ENCODE measurements around the gene GTF2F1.
"Not testable (repeated sequence)": the region's sequence is repeated elsewhere in the genome, so short reads cannot be mapped to it uniquely, and the experiment has no call there.

The GTF2F1 gene

GRCh38 chr19:6384381-6384780 lies 8.6 kb downstream of the GTF2F1 start:
- DNase-seq (ENCODE audit: low spot score): no peak

- no peak for DNase-seq (ENCODE audit: low spot score)
Measured at GRCh38 chr19:6383188-6383587, 9.8 kb downstream of the GTF2F1 start.

- DNase-seq (ENCODE audit: low spot score): no peak
Measured at GRCh38 chr19:6381030-6381750, 11.8 kb downstream of the GTF2F1 start.

GRCh38 chr19:6379744-6380143 lies 13.2 kb downstream of the GTF2F1 start:
- no peak for DNase-seq (ENCODE audit: low spot score)

GRCh38 chr19:6378486-6378885 lies 14.5 kb downstream of the GTF2F1 start:
- DNase-seq (ENCODE audit: low spot score): no peak

- no peak for DNase-seq (ENCODE audit: low spot score)
Measured at GRCh38 chr19:6378041-6378440, 14.9 kb downstream of the GTF2F1 start.

- no peak for DNase-seq (ENCODE audit: low spot score)
Measured at GRCh38 chr19:6376512-6377190, 16.3 kb downstream of the GTF2F1 start.

GRCh38 chr19:6375411-6376010 lies 17.5 kb downstream of the GTF2F1 start, which contains the start of gene PSPN:
TSS of gene PSPN (minus strand) at chr19:6375933. CDS start at chr19:6375849, 84 bp downstream.
- DNase-seq (ENCODE audit: low spot score): no peak

- DNase-seq (ENCODE audit: low spot score): no peak
Measured at GRCh38 chr19:6374711-6375410, 18.1 kb downstream of the GTF2F1 start.

GRCh38 chr19:6374161-6374709 lies 18.7 kb downstream of the GTF2F1 start:
- DNase-seq (ENCODE audit: low spot score): no peak

GRCh38 chr19:6373813-6374108 lies 19.2 kb downstream of the GTF2F1 start:
- no peak for DNase-seq (ENCODE audit: low spot score)

- DNase-seq (ENCODE audit: low spot score): peak; percentile 98
Measured at GRCh38 chr19:6373096-6373812, 19.7 kb downstream of the GTF2F1 start.

- peak; percentile 99 for DNase-seq (ENCODE audit: low spot score)
Measured at GRCh38 chr19:6372594-6373095, 20.3 kb downstream of the GTF2F1 start, which contains the start of gene ALKBH7. TSS of gene ALKBH7 (plus strand) at chr19:6372794. CDS start at chr19:6372821, 27 bp downstream.

- no peak for DNase-seq (ENCODE audit: low spot score)
Measured at GRCh38 chr19:6364353-6364752, 28.6 kb downstream of the GTF2F1 start.

GRCh38 chr19:6362351-6362801 lies 30.6 kb downstream of the GTF2F1 start:
- peak; percentile 55 for DNase-seq (ENCODE audit: low spot score)

GRCh38 chr19:6362027-6362350 lies 31.0 kb downstream of the GTF2F1 start:
- no peak for DNase-seq (ENCODE audit: low spot score)

- DNase-seq (ENCODE audit: low spot score): not testable (repeated sequence)
Measured at GRCh38 chr19:6360857-6361216, 32.1 kb downstream of the GTF2F1 start.

- DNase-seq (ENCODE audit: low spot score): not testable (repeated sequence)
Measured at GRCh38 chr19:6360445-6360844, 32.5 kb downstream of the GTF2F1 start.

GRCh38 chr19:6359568-6360341 lies 33.2 kb downstream of the GTF2F1 start:
- no peak for DNase-seq (ENCODE audit: low spot score)

- DNase-seq (ENCODE audit: low spot score): no peak
Measured at GRCh38 chr19:6358003-6358402, 35.0 kb downstream of the GTF2F1 start.

GRCh38 chr19:6357174-6357573 lies 35.8 kb downstream of the GTF2F1 start:
- no peak for DNase-seq (ENCODE audit: low spot score)
